Stimulated activated CD4-positive, alpha-beta T cell treated with anti-CD3 and anti-CD28 coated beads, TNF-alpha, amount 100 ng/mL, for 48 hours (primary cell): ENCODE results near the gene ADCY2.

Source experiments
- DNase-seq, 3 donors: peaks; one replicate each; pipeline ENCODE4 v3.0.0-alpha.2; 2020; ENCODE audit warnings: low read depth in 3 of 3

The ADCY2 gene

GRCh38 chr5:7503564-7503963 is 107.6 kb downstream of the ADCY2 start:
- DNase-seq: no peak

GRCh38 chr5:7515284-7515914 is 119.5 kb downstream of the ADCY2 start:
- no peak for DNase-seq

GRCh38 chr5:7516253-7516652 is 120.3 kb downstream of the ADCY2 start:
- DNase-seq: no peak

GRCh38 chr5:7517006-7517405 is 121.1 kb downstream of the ADCY2 start:
- DNase-seq: no peak

- DNase-seq: no peak
Measured at GRCh38 chr5:7518947-7519560, 123.1 kb downstream of the ADCY2 start.

GRCh38 chr5:7519564-7519963 is 123.6 kb downstream of the ADCY2 start:
- no peak for DNase-seq

GRCh38 chr5:7529880-7530279 is 133.9 kb downstream of the ADCY2 start:
- DNase-seq: no peak

- DNase-seq: no peak
Measured at GRCh38 chr5:7533941-7534340, 138.0 kb downstream of the ADCY2 start.

GRCh38 chr5:7534505-7534904 is 138.6 kb downstream of the ADCY2 start:
- DNase-seq: no peak

GRCh38 chr5:7537573-7537972 is 141.6 kb downstream of the ADCY2 start:
- no peak for DNase-seq

- DNase-seq: no peak
Measured at GRCh38 chr5:7539571-7539970, 143.6 kb downstream of the ADCY2 start.

GRCh38 chr5:7540736-7541485 is 145.0 kb downstream of the ADCY2 start:
- DNase-seq: no peak

GRCh38 chr5:7541898-7542297 is 146.0 kb downstream of the ADCY2 start:
- DNase-seq: no peak

GRCh38 chr5:7546555-7546954 is 150.6 kb downstream of the ADCY2 start:
- DNase-seq: no peak

GRCh38 chr5:7548596-7548995 is 152.7 kb downstream of the ADCY2 start:
- DNase-seq: no peak

GRCh38 chr5:7565559-7565958 is 169.6 kb downstream of the ADCY2 start:
- no peak for DNase-seq

GRCh38 chr5:7576023-7576715 is 180.2 kb downstream of the ADCY2 start:
- no peak for DNase-seq

- DNase-seq: no peak
Measured at GRCh38 chr5:7577381-7577780, 181.4 kb downstream of the ADCY2 start.

GRCh38 chr5:7578071-7578470 is 182.1 kb downstream of the ADCY2 start:
- DNase-seq: no peak

GRCh38 chr5:7584749-7585148 is 188.8 kb downstream of the ADCY2 start:
- no peak for DNase-seq

GRCh38 chr5:7585807-7586206 is 189.9 kb downstream of the ADCY2 start:
- no peak for DNase-seq

- no peak for DNase-seq
Measured at GRCh38 chr5:7586480-7586879, 190.5 kb downstream of the ADCY2 start.

GRCh38 chr5:7589800-7590199 is 193.9 kb downstream of the ADCY2 start:
- no peak for DNase-seq
